GM21423 (cell line): ENCODE results near the gene PTGR1.

Experiments used
- ATAC-seq: cut with Tn5 transposase; IDR thresholded peaks from one replicate; pipeline ENCODE4 v1.9.1; 2021; ENCODE audit warnings: mild to moderate bottlenecking, moderate library complexity; ENCODE audit not compliant: unreplicated experiment

PTGR1 gene

DNA sequence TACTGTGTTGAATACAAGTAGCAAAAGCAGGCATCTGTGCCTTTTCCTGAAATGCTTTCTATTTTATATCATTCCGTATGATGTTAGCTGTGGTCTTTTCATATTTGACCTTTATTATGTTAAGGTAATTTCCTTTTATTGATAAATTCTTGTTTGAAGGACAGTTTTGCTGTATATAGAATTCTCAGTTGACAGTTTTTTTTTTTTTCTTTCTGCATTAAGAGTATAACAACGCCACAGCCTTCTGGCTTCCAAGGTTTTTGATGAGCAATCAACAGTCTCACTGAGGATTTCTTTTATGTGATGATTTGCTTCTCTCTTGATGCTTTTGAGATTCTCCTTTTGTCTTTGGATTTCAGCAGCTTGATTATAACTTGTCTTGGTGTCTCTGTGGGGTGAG, 50.8 kb downstream of the PTGR1 start:
- ATAC-seq, result no peak

DNA sequence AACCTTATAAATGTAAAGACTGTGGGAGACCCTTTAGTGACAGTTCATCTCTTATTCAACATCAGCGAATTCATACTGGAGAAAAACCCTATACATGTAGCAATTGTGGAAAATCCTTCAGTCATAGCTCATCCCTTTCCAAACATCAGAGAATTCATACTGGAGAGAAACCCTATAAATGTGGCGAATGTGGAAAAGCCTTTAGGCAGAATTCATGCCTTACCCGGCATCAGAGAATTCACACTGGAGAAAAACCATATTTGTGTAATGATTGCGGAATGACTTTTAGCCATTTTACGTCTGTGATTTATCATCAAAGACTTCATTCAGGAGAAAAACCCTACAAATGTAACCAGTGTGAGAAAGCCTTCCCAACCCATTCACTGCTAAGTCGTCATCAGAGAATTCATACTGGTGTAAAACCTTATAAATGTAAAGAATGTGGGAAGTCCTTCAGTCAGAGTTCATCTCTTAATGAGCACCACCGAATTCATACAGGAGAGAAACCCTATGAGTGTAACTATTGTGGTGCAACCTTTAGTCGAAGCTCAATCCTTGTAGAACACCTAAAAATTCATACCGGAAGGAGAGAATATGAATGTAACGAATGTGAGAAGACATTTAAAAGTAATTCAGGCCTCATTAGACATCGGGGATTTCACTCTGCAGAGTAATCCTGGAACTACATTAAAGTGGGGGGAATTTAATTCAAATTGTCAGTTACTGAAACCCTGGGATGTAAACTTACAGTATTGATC, 56.8 kb downstream of the PTGR1 start:
- no peak for ATAC-seq

DNA sequence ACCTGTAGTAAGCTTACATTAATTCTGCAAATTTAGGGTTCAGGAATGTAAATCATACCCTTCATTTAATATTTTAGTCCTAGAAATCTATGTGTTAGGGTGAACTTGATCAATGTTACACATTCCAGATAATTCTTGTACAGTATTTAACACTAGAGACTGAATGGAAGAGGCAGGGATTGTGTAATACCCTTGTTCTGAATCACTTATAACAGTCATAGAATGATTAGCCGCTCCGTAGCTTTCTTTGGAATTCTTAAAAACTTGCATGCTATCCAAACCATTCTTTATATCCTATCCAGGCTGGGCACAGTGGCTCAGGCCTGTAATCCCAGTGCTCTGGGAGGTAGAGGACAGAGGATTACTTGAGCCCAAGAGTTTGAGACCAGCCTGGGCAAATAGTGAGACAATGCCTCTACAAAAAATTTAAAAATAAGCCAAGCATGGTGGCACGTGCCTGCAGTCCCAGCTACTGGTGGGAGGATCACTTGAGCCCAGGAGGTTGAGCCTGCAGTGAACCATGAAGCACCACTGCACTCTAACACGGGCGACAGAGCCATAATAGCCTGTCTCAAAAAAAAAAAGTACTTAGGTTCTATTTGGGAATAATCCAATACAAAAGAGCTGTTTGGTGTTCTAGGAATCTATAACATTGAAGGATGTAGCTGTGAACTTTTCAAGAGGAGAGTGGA, 66.2 kb downstream of the PTGR1 start:
- no peak for ATAC-seq

DNA sequence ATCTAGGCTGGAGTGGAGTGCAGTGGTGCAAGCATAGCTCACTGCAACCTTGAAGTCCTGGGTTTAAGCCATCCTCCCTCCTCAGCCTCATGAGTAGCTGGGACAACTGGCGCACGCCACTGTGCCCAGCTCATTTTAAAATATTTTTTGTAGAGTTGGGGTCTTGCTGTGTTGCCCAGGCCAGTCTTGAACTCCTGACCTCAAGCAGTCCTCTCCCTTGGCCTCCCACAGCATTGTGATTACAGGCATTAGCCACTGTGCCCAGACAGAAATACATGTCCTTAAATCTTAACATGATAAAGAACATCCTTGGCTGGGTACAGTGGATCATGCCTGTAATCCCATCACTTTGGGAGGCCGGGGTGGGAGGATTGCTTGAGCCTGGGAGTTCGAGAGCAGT, 67.7 kb downstream of the PTGR1 start:
- no peak for ATAC-seq

DNA sequence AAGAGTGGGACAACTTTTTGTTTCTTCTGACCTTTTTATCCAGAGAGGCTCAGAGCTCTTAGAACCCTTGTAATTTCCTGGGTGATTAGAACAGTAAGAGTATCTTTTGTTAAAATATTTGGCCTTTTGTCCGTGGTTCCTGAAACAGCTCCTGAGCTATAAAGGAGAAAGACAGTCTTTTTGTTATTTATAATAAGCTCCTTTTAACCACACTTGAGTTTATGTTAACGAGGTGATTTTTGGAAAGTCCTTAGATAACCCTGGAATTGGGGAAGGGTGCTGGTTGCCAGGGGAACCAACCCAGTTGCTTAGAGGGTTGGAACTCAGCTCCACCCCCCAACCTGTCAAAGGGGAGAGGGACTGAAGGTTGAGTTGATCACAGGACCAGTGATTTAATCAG, 69.7 kb downstream of the PTGR1 start:
- no peak for ATAC-seq

DNA sequence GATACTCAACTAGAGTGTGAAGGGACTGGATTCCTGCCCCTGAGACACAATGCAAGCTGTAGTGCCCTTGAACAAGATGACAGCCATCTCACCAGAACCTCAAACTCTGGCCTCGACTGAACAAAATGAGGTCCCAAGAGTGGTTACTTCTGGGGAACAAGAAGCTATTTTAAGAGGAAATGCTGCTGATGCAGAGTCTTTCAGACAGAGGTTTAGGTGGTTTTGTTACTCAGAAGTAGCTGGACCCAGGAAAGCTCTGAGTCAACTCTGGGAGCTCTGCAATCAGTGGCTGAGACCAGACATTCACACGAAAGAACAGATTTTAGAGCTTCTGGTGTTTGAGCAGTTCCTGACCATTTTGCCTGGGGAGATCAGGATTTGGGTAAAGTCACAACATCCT, 72.1 kb downstream of the PTGR1 start:
- no peak for ATAC-seq

DNA sequence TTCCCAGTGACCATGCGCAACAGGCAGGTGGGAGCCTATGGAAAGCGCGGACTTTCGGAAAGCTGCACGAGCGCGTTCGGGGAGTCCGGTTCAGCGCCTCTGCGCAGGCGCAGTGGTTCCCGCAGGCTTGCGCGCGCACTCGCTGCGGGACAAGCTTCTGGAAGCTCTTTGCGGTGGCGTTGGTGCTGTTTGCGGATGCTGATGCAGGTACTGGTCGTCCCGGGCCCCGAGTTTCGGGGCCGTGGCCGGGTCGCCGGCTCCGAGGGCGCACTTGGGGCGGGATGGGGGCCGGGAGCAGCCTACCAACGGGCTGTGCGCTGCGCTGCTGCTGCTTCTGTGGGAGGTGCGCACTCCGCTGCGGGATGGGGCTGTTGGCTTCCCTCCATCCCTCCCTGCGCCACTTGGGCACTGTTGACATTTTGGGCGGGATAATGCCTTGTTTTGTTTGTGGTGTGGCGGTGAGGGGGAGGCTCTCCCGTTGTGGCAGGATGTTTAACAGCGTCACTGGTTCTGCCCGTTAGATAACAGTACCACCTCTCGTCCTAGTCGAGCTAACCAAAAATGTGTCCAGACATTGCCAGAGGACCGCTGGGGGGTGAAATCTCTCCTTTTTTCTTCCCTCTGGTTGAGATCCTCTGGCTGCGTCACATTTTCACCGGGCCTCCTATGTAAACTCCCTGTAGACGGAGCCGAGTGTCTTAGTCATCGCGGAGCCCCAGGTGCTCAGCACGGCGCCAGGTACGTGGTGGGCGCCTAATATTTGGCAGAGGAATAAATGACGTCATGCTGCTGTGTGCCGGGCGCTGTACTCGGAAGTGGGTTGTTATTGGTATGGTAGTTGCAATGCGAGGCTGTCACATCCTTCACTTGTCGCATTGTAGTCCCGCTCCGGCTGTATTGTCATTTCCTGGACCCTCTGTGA, 74.1 kb downstream of the PTGR1 start, which contains the start of gene ZNF483:
ZNF483 (plus strand) TSS at position 124 of the 922 bp plus-strand sequence. CDS start 2,217 bp downstream, outside the sequence.
- ATAC-seq, result no peak

DNA sequence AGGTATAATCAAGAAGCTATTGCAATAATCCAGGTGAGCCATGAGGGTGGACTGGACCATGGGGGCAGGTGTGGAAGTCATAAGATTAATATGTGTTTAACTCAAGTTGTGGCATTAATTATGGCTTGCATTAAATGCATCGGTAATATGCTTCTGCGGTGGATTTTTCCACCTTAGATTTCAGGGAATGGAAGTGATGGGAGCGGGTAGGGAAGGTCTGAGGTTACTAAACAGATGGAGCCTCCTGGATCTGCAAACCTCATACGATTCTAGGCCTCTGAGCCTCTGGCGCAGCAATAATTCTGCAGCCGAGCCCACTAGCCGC, 74.8 kb downstream of the PTGR1 start:
- no peak for ATAC-seq

DNA sequence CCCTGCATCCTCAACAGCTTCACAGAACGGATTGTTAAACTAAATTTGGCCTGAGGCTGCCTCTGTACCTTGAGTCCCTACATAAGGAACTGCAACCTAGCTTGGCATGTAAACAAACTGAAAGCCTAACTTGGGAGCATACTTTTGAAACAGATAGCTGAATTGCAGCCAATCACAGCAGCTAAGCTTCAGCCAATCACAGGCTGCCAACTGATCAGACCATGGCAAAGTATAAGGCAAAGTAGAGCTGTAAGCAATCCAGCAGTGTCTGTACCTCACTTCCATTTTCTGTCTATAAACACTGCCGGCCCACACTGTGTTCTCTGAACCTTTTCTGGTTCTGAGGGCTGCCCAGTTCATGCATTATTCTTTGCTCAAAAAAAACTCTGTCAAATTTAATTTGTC, 83.4 kb downstream of the PTGR1 start:
- ATAC-seq, result no peak

DNA sequence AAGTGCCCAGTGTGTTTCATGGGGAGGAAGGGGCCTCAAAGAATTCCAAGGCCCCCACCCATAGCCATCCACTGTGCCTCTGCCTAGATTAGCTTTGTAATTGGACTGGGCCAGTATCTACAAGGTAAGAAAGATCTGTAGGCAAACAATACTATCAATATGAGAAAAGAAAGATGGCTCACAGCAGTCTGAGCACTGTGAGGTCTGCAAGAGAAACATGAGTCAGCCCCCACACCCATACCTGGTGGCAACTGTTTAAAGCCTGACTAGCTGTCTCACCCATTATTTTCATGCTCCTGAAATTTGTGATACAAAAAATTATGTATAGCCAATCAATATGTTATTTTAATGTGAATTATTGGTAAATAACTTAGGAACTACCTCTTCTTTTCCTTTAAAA, 84.5 kb downstream of the PTGR1 start:
- no peak for ATAC-seq
